ENCODE measurements around the gene ZNF420. TPM values are rescaled to one million over a fixed set of nuclear protein-coding genes. Genes with fewer than 3 reads are reported as not detected.

The ZNF420 gene
- total RNA-seq, 1 experiment from 2014 or later = 9.8 TPM

- no peak overlapping the region for H4K8ac ChIP-seq (replicated peaks; ENCODE audit: insufficient read length, low read depth, low read length)
- peaks cover 82 to 96% (median 89%) of the 10 kb centered on the region in 3 experiments for H3K36me3 Mint-ChIP-seq (ENCODE audit: insufficient read depth in 1 of 3, low read depth in 3 of 3)
- TF ChIP-seq CTCF (conservative IDR thresholded peaks at IDR 0.05) = no peak
Measured at GRCh38 chr19:37095859-37096258, 17.6 kb downstream of the ZNF420 start.

More at GRCh38 chr19:37095859-37096258, 17.6 kb downstream of the ZNF420 start:
- Histone ChIP-seq H4K91ac (ENCODE audit: insufficient read length, low read depth, low read length) (no peak overlapping the region), H3K4me1 (ENCODE audit: insufficient read depth, low read length) (no peaks in the 10 kb centered on the region), H3T11ph (ENCODE audit: low read length) (no peak overlapping the region), H2AK5ac (ENCODE audit: insufficient read length, low read length) (no peak overlapping the region), H3K23ac (ENCODE audit: insufficient read length, low read depth, low read length) (no peak overlapping the region), H2BK5ac (ENCODE audit: insufficient read length, low read length) (no peak overlapping the region), H3K9me3 (ENCODE audit: control insufficient read depth, low read depth, low read length) (peaks cover 31% of the 10 kb centered on the region), H3K27me3 (ENCODE audit: insufficient read depth, low read length) (no peaks in the 10 kb centered on the region), H2BK12ac (ENCODE audit: insufficient read length, low read depth, low read length) (no peak overlapping the region), H2AFZ (ENCODE audit: low read length) (no peak overlapping the region), H4K20me1 (ENCODE audit: control insufficient read depth, insufficient read depth, insufficient read length) (no peaks in the 10 kb centered on the region), H3K23me2 (ENCODE audit: insufficient read length, low read depth, low read length, poor library complexity, severe bottlenecking) (no peaks in the 10 kb centered on the region), H2BK15ac (ENCODE audit: low read depth, low read length) (no peak overlapping the region), H3K9ac (ENCODE audit: extremely low read depth, insufficient read length, low read length) (no peak overlapping the region), H3K18ac (ENCODE audit: insufficient read length, low read depth, low read length) (no peak overlapping the region), H2BK20ac (ENCODE audit: low read depth, low read length, poor library complexity, severe bottlenecking) (no peak overlapping the region), H4K5ac (ENCODE audit: insufficient read length, low read depth, low read length) (no peak overlapping the region), H3K79me1 (ENCODE audit: insufficient read depth, low read depth, low read length, poor library complexity, severe bottlenecking) (no peaks in the 10 kb centered on the region), H3K79me2 (ENCODE audit: insufficient read depth, low read length) (no peaks in the 10 kb centered on the region), H3K4me2 (ENCODE audit: insufficient read depth, insufficient read length, low read length) (no peak overlapping the region), H3K4ac (ENCODE audit: low read depth, low read length) (no peak overlapping the region), H2BK120ac (ENCODE audit: low read depth, low read length, poor library complexity, severe bottlenecking) (no peak overlapping the region), H3K56ac (ENCODE audit: insufficient read length, low read depth, low read length) (no peak overlapping the region), H3K14ac (ENCODE audit: insufficient read depth, low read length) (no peak overlapping the region), H3K27ac (ENCODE audit: insufficient read length, low read depth, low read length) (no peak overlapping the region)
- no CpG with 5 or more reads among the region's 1 CpG for WGBS (ENCODE audit: extremely low coverage, insufficient read length, low lambda C conversion rate)
- Mint-ChIP-seq H3K9me3 (peaks cover 81 to 88% of the 10 kb centered on the region in 2 experiments), H3K27me3 (ENCODE audit: low read depth) (no peaks in the 10 kb centered on the region), H3K27ac (no peak overlapping the region), H3K4me1 (no peaks in the 10 kb centered on the region), H3K4me3 (no peak overlapping the region)
- no peak for DNase-seq
